Endothelial cell of umbilical vein (primary cell): Measurements from ENCODE around the gene OCA2. TPM values are rescaled to one million over a fixed set of nuclear protein-coding genes. Genes with fewer than 3 reads are reported as not detected.

ENCODE experiments used
- BruUV-seq: library from RNA; stranded (reverse); fragments of 400-500 nt; replicated peaks from 2 replicates; lab custom pipeline; 2021; lab: Mats Ljungman, UMichigan
- CTCF ChIA-PET: fragments of 300-600, 350-600 bp; sonication (Branson Sonifier 250); formaldehyde crosslinking; loops from one replicate; lab custom pipeline; 2021; ENCODE audit warnings: antibody characterized with exemption, inconsistent platforms; lab: Charles Lee
- POLR2A ChIA-PET: fragments of 300-600, 350-600 bp; sonication (Branson Sonifier 250); formaldehyde crosslinking; loops from one replicate; lab custom pipeline; 2021; ENCODE audit warnings: antibody characterized with exemption, inconsistent platforms; lab: Charles Lee
- DNase-seq: peaks from one replicate; pipeline ENCODE4 v3.0.0-alpha.2; 2011; ENCODE audit warnings: low read depth, low spot score
- FAIRE-seq: peaks from 2 replicates; lab custom pipeline; 2011; peaks lifted over from hg19 to GRCh38; lab: Jason Lieb, UNC
- H2AFZ ChIP-seq: 2 replicates; pipeline ENCODE4 v1.6.0; 2012; ENCODE audit warnings: low read depth, low read length, control low read depth, inconsistent platforms
- H3K27ac ChIP-seq: 2 replicates; pipeline ENCODE4 v1.5.1; 2011; ENCODE audit warnings: low read depth, mild to moderate bottlenecking, control low read depth, low read length, moderate library complexity; ENCODE audit not compliant: insufficient read depth
- H3K27me3 ChIP-seq, 2 experiments: 2 replicates each; pipeline versions ENCODE4 v1.6.0 to v1.6.1; 2011; ENCODE audit warnings: low read length in 2 of 2, mixed read lengths in 1 of 2; ENCODE audit not compliant: control insufficient read depth in 2 of 2, insufficient read depth in 2 of 2
- H3K36me3 ChIP-seq, 2 experiments: 2 replicates in 1 of 2; 3 replicates in 1 of 2; pipeline ENCODE4 v1.5.1; 2011; ENCODE audit warnings: low read length in 2 of 2, mild to moderate bottlenecking in 1 of 2, moderate library complexity in 1 of 2; ENCODE audit not compliant: control insufficient read depth in 2 of 2, insufficient read depth in 2 of 2; ENCODE audit errors: extremely low read depth in 1 of 2
- H3K4me1 ChIP-seq: 3 replicates; pipeline ENCODE4 v1.5.1; 2011; ENCODE audit warnings: mild to moderate bottlenecking, low read length; ENCODE audit not compliant: control insufficient read depth, insufficient read depth; ENCODE audit errors: extremely low read depth
- H3K4me2 ChIP-seq: 2 replicates; pipeline ENCODE4 v1.6.1; 2011; ENCODE audit warnings: low read length, control low read depth, mixed read lengths; ENCODE audit not compliant: insufficient read depth
- H3K4me3 ChIP-seq, 3 experiments: fragments of 200-600 bp in 1 of 3; sonication (generic), shearing (Covaris generic) in 1 of 3; replicated peaks in 1 of 3; 2 replicates each; pipeline ENCODE4 v1.5.1; 2011 to 2016; ENCODE audit warnings: control low read depth in 3 of 3, low read length in 3 of 3, mild to moderate bottlenecking in 2 of 3, inconsistent platforms in 1 of 3, low read depth in 1 of 3, moderate library complexity in 1 of 3; ENCODE audit not compliant: insufficient read depth in 1 of 3
- H3K79me2 ChIP-seq: 2 replicates; pipeline ENCODE4 v1.6.0; 2012; ENCODE audit warnings: low read length, inconsistent platforms; ENCODE audit not compliant: control insufficient read depth, insufficient read depth
- H3K9ac ChIP-seq: replicated peaks from 2 replicates; pipeline ENCODE3; 2011; ENCODE audit warnings: low read length, control low read depth; ENCODE audit not compliant: insufficient read depth; ENCODE audit errors: extremely low read depth
- H3K9me1 ChIP-seq: replicated peaks from 3 replicates; pipeline ENCODE4 v1.6.0; 2011; ENCODE audit warnings: mild to moderate bottlenecking, low read length; ENCODE audit not compliant: control insufficient read depth, insufficient read depth; ENCODE audit errors: extremely low read depth
- H3K9me3 ChIP-seq: replicated peaks from 2 replicates; pipeline ENCODE4 v1.5.1; 2012; ENCODE audit warnings: low read length, inconsistent platforms; ENCODE audit not compliant: control insufficient read depth, insufficient read depth
- H4K20me1 ChIP-seq: replicated peaks from 2 replicates; pipeline ENCODE3; 2011; ENCODE audit warnings: mild to moderate bottlenecking, low read length; ENCODE audit not compliant: control insufficient read depth, insufficient read depth; ENCODE audit errors: extremely low read depth
- CTCF ChIP-seq, 2 donors: IDR thresholded peaks; 1 replicate in 1 of 2; 2 replicates in 1 of 2; pipeline ENCODE4 v1.5.1; 2011; ENCODE audit warnings: low read length in 2 of 2, mild to moderate bottlenecking in 2 of 2, moderate library complexity in 2 of 2, control low read depth in 1 of 2, inconsistent platforms in 1 of 2, low read depth in 1 of 2; ENCODE audit not compliant: insufficient read depth in 1 of 2; ENCODE audit errors: extremely low read depth in 1 of 2
- EZH2 ChIP-seq: IDR thresholded peaks from 2 replicates; pipeline ENCODE4 v1.6.1; 2012; ENCODE audit warnings: borderline replicate concordance, low read depth, mild to moderate bottlenecking, moderate library complexity, low read length, inconsistent platforms; ENCODE audit not compliant: severe bottlenecking
- FOS ChIP-seq: IDR thresholded peaks from 2 replicates; pipeline ENCODE4 v1.6.1; 2011; ENCODE audit warnings: mild to moderate bottlenecking, low read length, moderate library complexity, borderline replicate concordance; ENCODE audit not compliant: insufficient read depth
- GATA2 ChIP-seq: IDR thresholded peaks from 2 replicates; pipeline ENCODE4 v1.7.0; 2011; ENCODE audit warnings: low read depth, mild to moderate bottlenecking, moderate library complexity, mixed read lengths, low read length; ENCODE audit not compliant: insufficient read length, insufficient read depth
- JUN ChIP-seq: IDR thresholded peaks from 2 replicates; pipeline ENCODE4 v1.6.1; 2011; ENCODE audit warnings: borderline replicate concordance, low read depth; ENCODE audit not compliant: insufficient read length, insufficient read depth
- MAX ChIP-seq: IDR thresholded peaks from 2 replicates; pipeline ENCODE4 v1.6.1; 2011; ENCODE audit not compliant: insufficient read depth, insufficient read length
- MYC ChIP-seq: IDR thresholded peaks from one replicate; pipeline ENCODE4 v1.6.1; 2011; ENCODE audit warnings: mild to moderate bottlenecking, low read depth, low read length
- POLR2A ChIP-seq: IDR thresholded peaks from 2 replicates; pipeline ENCODE4 v1.6.1; 2012; ENCODE audit warnings: low read depth, mild to moderate bottlenecking, control low read depth, low read length
- POLR2AphosphoS5 ChIP-seq: IDR thresholded peaks from 2 replicates; pipeline ENCODE4 v1.6.1; 2012; ENCODE audit warnings: low read depth, mild to moderate bottlenecking, control low read depth, low read length, moderate library complexity; ENCODE audit not compliant: insufficient read depth
- dilution Hi-C: fragments of 300-500 bp; cut with MboI; formaldehyde crosslinking; loops from one replicate; pipeline ENCODE4 v1.15.0; 2019; ENCODE audit warnings: low sequenced_read_pairs; ENCODE audit not compliant: extremely low pct_ligation_motif_present
- intact Hi-C: fragments of 100-400 bp; cut with micrococcal nuclease; formaldehyde crosslinking; loops from one replicate; pipeline ENCODE4 v1.10.0; 2022
- polyA plus RNA-seq, 4 experiments: library from polyadenylated mRNA; depleted of rRNA in 3 of 4; stranded (reverse) in 3 of 4; unstranded in 1 of 4; fragments of >200 nt; gene quantifications; 2 replicates each; pipeline versions ENCODE4 v1.2.1 to v1.2.3, GENCODE V29; 2011 to 2012; ENCODE audit warnings: missing spikeins in 1 of 4
- total RNA-seq: library from RNA; stranded (reverse); gene quantifications from 2 replicates; pipeline ENCODE4 v1.2.3, GENCODE V29; 2021

The OCA2 gene
- total and polyA plus RNA-seq, 2 donors (not counting 3 experiments of a cell fraction or from before 2014, with no cell fraction given): not detected

- TF ChIP-seq JUN (no peak), FOS (no peak), POLR2AphosphoS5 (no peak), POLR2A (no peak), MYC (no peak), GATA2 (no peak), EZH2 (no peak), CTCF (IDR thresholded peaks at IDR 0.05; ENCODE audit: extremely low read depth in 1 of 2, insufficient read depth in 1 of 2, low read depth in 1 of 2, low read length in 2 of 2) (no peak), MAX (no peak)
- no peaks in the 10 kb centered on the region for H3K36me3 ChIP-seq
- no TSS peak for BruUV-seq
- FAIRE-seq (no peak), DNase-seq (no peak)
- H3K4me3 ChIP-seq: no peak overlapping the region
- H3K9me3 ChIP-seq: peaks cover 10% of the 10 kb centered on the region
- dilution Hi-C loops (no loop called here), intact Hi-C loops (no loop called here)
- H4K20me1 ChIP-seq: no peaks in the 10 kb centered on the region
- H3K27ac ChIP-seq: no peak overlapping the region
- POLR2A ChIA-PET: no interaction called here
- no peaks in the 10 kb centered on the region for H3K9me1 ChIP-seq
- no peaks in the 10 kb centered on the region for H3K79me2 ChIP-seq
- no peak overlapping the region for H3K9ac ChIP-seq
- no peak overlapping the region for H2AFZ ChIP-seq
- H3K4me1 ChIP-seq: no peaks in the 10 kb centered on the region
- no peaks in the 10 kb centered on the region for H3K27me3 ChIP-seq
- CTCF ChIA-PET: no interaction called here
- no peak overlapping the region for H3K4me2 ChIP-seq
These were observed 272.7 kb downstream of the OCA2 start for GRCh38 chr15:27826411-27826810.
